Forelimb muscle (tissue), 1 donor: Measurements from ENCODE around the gene HGFAC. TPM values are rescaled to one million over a fixed set of nuclear protein-coding genes. Genes with fewer than 3 reads are reported as not detected.
A peak's percentile ranks its signal among the peaks of the same experiment; 100 is the strongest.

Source experiments
- DNase-seq: peaks from one replicate; pipeline ENCODE4 v3.0.0-alpha.2; 2013; ENCODE audit warnings: low read depth
- polyA plus RNA-seq: library from polyadenylated mRNA; unstranded; fragments of 120-200 nt; gene quantifications from one replicate; pipeline ENCODE4 v1.2.1, GENCODE V29; 2013; ENCODE audit not compliant: insufficient read length

The HGFAC gene
- polyA plus RNA-seq, 1 donor: 1.3 TPM

- DNase-seq: no peak
Observed at GRCh38 chr4:3473181-3473950, 31.6 kb downstream of the HGFAC start.

- no peak for DNase-seq
Observed at GRCh38 chr4:3473996-3474765, 32.4 kb downstream of the HGFAC start.

GRCh38 chr4:3475041-3475712, 33.4 kb downstream of the HGFAC start:
- DNase-seq: no peak

- no peak for DNase-seq
Observed at GRCh38 chr4:3475713-3476260, 34.0 kb downstream of the HGFAC start.

- DNase-seq: no peak
Observed at GRCh38 chr4:3476341-3476747, 34.6 kb downstream of the HGFAC start.

GRCh38 chr4:3476936-3477749, 35.4 kb downstream of the HGFAC start:
- DNase-seq: no peak

- no peak for DNase-seq
Observed at GRCh38 chr4:3477750-3478430, 36.1 kb downstream of the HGFAC start.

GRCh38 chr4:3478446-3479357, 36.9 kb downstream of the HGFAC start:
- DNase-seq: no peak

- no peak for DNase-seq
Observed at GRCh38 chr4:3479358-3480101, 37.8 kb downstream of the HGFAC start.

GRCh38 chr4:3480528-3481112, 38.9 kb downstream of the HGFAC start:
- DNase-seq: peak; percentile 25

- no peak for DNase-seq
Observed at GRCh38 chr4:3481113-3481531, 39.4 kb downstream of the HGFAC start.

GRCh38 chr4:3481783-3482393, 40.1 kb downstream of the HGFAC start:
- no peak for DNase-seq

GRCh38 chr4:3482707-3483106, 40.9 kb downstream of the HGFAC start:
- DNase-seq: no peak

GRCh38 chr4:3483471-3483921, 41.7 kb downstream of the HGFAC start:
- DNase-seq: no peak

GRCh38 chr4:3484057-3484973, 42.5 kb downstream of the HGFAC start:
- DNase-seq: no peak

- DNase-seq: no peak
Observed at GRCh38 chr4:3485011-3485791, 43.4 kb downstream of the HGFAC start.
